Brain microvascular endothelial cell (primary cell): ENCODE results near the gene IPO11.

Source experiments
- DNase-seq: peaks from one replicate; pipeline ENCODE4 v3.0.0-alpha.2; 2020
- H3K27ac ChIP-seq: fragments of 250-450 bp; sonication (Bioruptor Pico); 2 replicates; pipeline ENCODE4 v1.5.1; 2020; ENCODE audit warnings: mild to moderate bottlenecking, moderate library complexity
- H3K27me3 ChIP-seq: fragments of 250-450 bp; sonication (Bioruptor Pico); replicated peaks from 2 replicates; pipeline ENCODE4 v1.5.1; 2020; ENCODE audit warnings: mild to moderate bottlenecking
- H3K36me3 ChIP-seq: fragments of 250-450 bp; sonication (Bioruptor Pico); replicated peaks from 2 replicates; pipeline ENCODE4 v1.5.1; 2020; ENCODE audit warnings: mild to moderate bottlenecking
- H3K4me3 ChIP-seq: 2 replicates; pipeline ENCODE4 v1.5.1; 2011; ENCODE audit warnings: low read depth, mild to moderate bottlenecking, control low read depth, low read length, moderate library complexity
- CTCF ChIP-seq: IDR thresholded peaks from 2 replicates; pipeline ENCODE4 v1.5.1; 2011; ENCODE audit warnings: low read depth, mild to moderate bottlenecking, moderate library complexity, low read length, control low read depth, inconsistent platforms; ENCODE audit errors: missing control alignments
- in situ Hi-C: cut with HindIII; loops from 2 replicates; pipeline ENCODE4 v1.10.0; 2017; ENCODE audit warnings: low sequenced_read_pairs, low pct_ligation_motif_present

The IPO11 gene

GRCh38 chr5:62627121-62627520 is 214.6 kb downstream of the IPO11 start:
- in situ Hi-C loops = no loop called here

GRCh38 chr5:62627901-62628300 is 215.3 kb downstream of the IPO11 start:
- in situ Hi-C loops = no loop called here
- no peak for DNase-seq
- TF ChIP-seq CTCF = no peak
- Histone ChIP-seq H3K27ac (no peak overlapping the region), H3K27me3 (no peaks in the 10 kb centered on the region), H3K36me3 (no peaks in the 10 kb centered on the region), H3K4me3 (no peak overlapping the region)

More at GRCh38 chr5:62627121-62627520, 214.6 kb downstream of the IPO11 start:
- Histone ChIP-seq H3K4me3 (no peak overlapping the region), H3K27ac (no peak overlapping the region), H3K36me3 (no peaks in the 10 kb centered on the region), H3K27me3 (no peaks in the 10 kb centered on the region)
- no peak for TF ChIP-seq CTCF
- DNase-seq = no peak

GRCh38 chr5:62631909-62632580 is 219.5 kb downstream of the IPO11 start:
- no peak for DNase-seq
- no peak overlapping the region for H3K27ac ChIP-seq

GRCh38 chr5:62633243-62633642 is 220.7 kb downstream of the IPO11 start:
- TF ChIP-seq CTCF = no peak
- no peak overlapping the region for H3K27ac ChIP-seq
- H3K36me3 ChIP-seq = no peaks in the 10 kb centered on the region
- in situ Hi-C loops = no loop called here
- DNase-seq = no peak
- H3K4me3 ChIP-seq = no peak overlapping the region
- H3K27me3 ChIP-seq = no peaks in the 10 kb centered on the region

More at GRCh38 chr5:62631909-62632580, 219.5 kb downstream of the IPO11 start:
- no peak for TF ChIP-seq CTCF
- H3K27me3 ChIP-seq = no peaks in the 10 kb centered on the region
- in situ Hi-C loops = no loop called here
- no peak overlapping the region for H3K4me3 ChIP-seq
- H3K36me3 ChIP-seq = no peaks in the 10 kb centered on the region

- H3K27ac ChIP-seq = no peak overlapping the region
- in situ Hi-C loops = no loop called here
- H3K36me3 ChIP-seq = no peaks in the 10 kb centered on the region
- no peak for TF ChIP-seq CTCF
- no peaks in the 10 kb centered on the region for H3K27me3 ChIP-seq
- DNase-seq = no peak
- H3K4me3 ChIP-seq = no peak overlapping the region
These were observed 227.9 kb downstream of the IPO11 start for GRCh38 chr5:62640446-62640845.

- H3K36me3 ChIP-seq = no peaks in the 10 kb centered on the region
- no peak for TF ChIP-seq CTCF
- no peaks in the 10 kb centered on the region for H3K27me3 ChIP-seq
- in situ Hi-C loops = no loop called here
- no peak overlapping the region for H3K27ac ChIP-seq
- H3K4me3 ChIP-seq = no peak overlapping the region
- no peak for DNase-seq
These were observed 229.9 kb downstream of the IPO11 start for GRCh38 chr5:62642468-62642867.
